ENCODE results near the gene FAM187B.

Gene FAM187B

GRCh38 chr19:35228177-35228930, at the start of gene FAM187B:
Gene FAM187B (minus strand): TSS chr19:35228739. CDS start chr19:35228680, 59 bp downstream.
- DNase-seq (ENCODE audit: low read depth): no peak

- DNase-seq (ENCODE audit: low read depth): no peak
Observed at GRCh38 chr19:35276706-35277281, 48.3 kb upstream of the FAM187B start.

- DNase-seq (ENCODE audit: low read depth): no peak
Observed at GRCh38 chr19:35274323-35274722, 45.8 kb upstream of the FAM187B start.

- no peak for DNase-seq (ENCODE audit: low read depth)
Observed at GRCh38 chr19:35273686-35274259, 45.2 kb upstream of the FAM187B start.

- DNase-seq (ENCODE audit: low read depth): no peak
Observed at GRCh38 chr19:35272954-35273649, 44.6 kb upstream of the FAM187B start.

GRCh38 chr19:35272122-35272719, 43.7 kb upstream of the FAM187B start:
- DNase-seq (ENCODE audit: low read depth): no peak

- no peak for DNase-seq (ENCODE audit: low read depth)
Observed at GRCh38 chr19:35271546-35271945, 43.0 kb upstream of the FAM187B start.

GRCh38 chr19:35270381-35270811, 41.9 kb upstream of the FAM187B start:
- no peak for DNase-seq (ENCODE audit: low read depth)

GRCh38 chr19:35269438-35270117, 41.0 kb upstream of the FAM187B start:
- DNase-seq (ENCODE audit: low read depth): peak; percentile 72

- DNase-seq (ENCODE audit: low read depth): no peak
Observed at GRCh38 chr19:35268536-35269437, 40.2 kb upstream of the FAM187B start, which contains the start of gene USF2. Gene USF2 (plus strand): TSS chr19:35268962. CDS start chr19:35269102, 140 bp downstream.

GRCh38 chr19:35267818-35268535, 39.4 kb upstream of the FAM187B start:
- no peak for DNase-seq (ENCODE audit: low read depth)

GRCh38 chr19:35267353-35267817, 38.8 kb upstream of the FAM187B start:
- DNase-seq (ENCODE audit: low read depth): peak; percentile 52

- no peak for DNase-seq (ENCODE audit: low read depth)
Observed at GRCh38 chr19:35266520-35267352, 38.2 kb upstream of the FAM187B start.

- no peak for DNase-seq (ENCODE audit: low read depth)
Observed at GRCh38 chr19:35265900-35266519, 37.5 kb upstream of the FAM187B start.

GRCh38 chr19:35265126-35265899, 36.8 kb upstream of the FAM187B start:
- no peak for DNase-seq (ENCODE audit: low read depth)

GRCh38 chr19:35264268-35265125, 36.0 kb upstream of the FAM187B start:
- no peak for DNase-seq (ENCODE audit: low read depth)
